Measurements from ENCODE around the gene STK39. TPM values are rescaled to one million over a fixed set of nuclear protein-coding genes. Genes with fewer than 3 reads are reported as not detected.

STK39 gene
- total and polyA plus RNA-seq, 9 of the 15 experiments (the other 6 are each of a cell fraction or from before 2014, with no cell fraction given): 0.19 to 0.76 (median 0.51) TPM

DNA sequence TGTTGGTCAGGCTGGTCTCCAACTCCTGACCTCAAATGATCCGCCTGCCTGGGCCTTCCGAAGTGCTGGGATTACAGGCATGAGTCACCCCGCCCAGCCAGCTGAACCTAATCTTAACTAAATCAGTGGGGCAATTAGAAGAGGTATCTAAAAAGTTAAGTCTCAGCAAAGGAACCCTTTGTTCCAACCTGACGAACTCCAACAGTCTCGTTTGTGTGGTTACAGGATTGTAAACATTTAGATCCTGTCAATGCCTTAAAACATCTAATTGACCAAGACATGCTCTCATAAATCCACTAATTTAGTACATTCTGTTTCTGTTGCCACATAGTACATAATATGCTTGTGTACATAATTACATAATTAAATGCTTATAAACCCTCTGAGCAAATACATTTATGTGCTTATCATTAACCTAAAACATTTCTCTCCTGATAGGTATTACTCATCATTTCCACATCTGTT, 31.1 kb upstream of the STK39 start:
- Histone ChIP-seq H4K20me1 (replicated peaks; ENCODE audit: control insufficient read depth, insufficient read depth, low read length) (no peaks in the 10 kb centered on the region), H3K9me1 (ENCODE audit: control insufficient read depth, insufficient read depth, low read length) (no peaks in the 10 kb centered on the region), H3K4me1 (replicated peaks in 1 of 2; ENCODE audit: control insufficient read depth in 2 of 2, insufficient read depth in 2 of 2, low read length in 2 of 2) (no peaks in the 10 kb centered on the region), H3K4me3 (no peak overlapping the region), H3K9ac (ENCODE audit: insufficient read depth in 1 of 2, low read depth in 2 of 2, low read length in 2 of 2) (no peak overlapping the region), H3K27ac (ENCODE audit: extremely low read depth, low read depth, low read length) (no peak overlapping the region), H3K27me3 (ENCODE audit: control insufficient read depth in 2 of 2, insufficient read depth in 2 of 2, low read length in 2 of 2) (no peaks in the 10 kb centered on the region), H3K4me2 (ENCODE audit: insufficient read depth, low read length) (no peak overlapping the region), H3K9me3 (replicated peaks; ENCODE audit: control insufficient read depth, insufficient read depth, low read depth, low read length) (no peaks in the 10 kb centered on the region), H3K79me2 (ENCODE audit: control insufficient read depth, insufficient read depth, low read length) (no peaks in the 10 kb centered on the region), H3K36me3 (ENCODE audit: control insufficient read depth, insufficient read depth, low read length) (no peaks in the 10 kb centered on the region), H2AFZ (ENCODE audit: low read depth, low read length) (no peak overlapping the region)
- ATAC-seq (peak; percentile 29; the same call in 1 of the 3 replicates), DNase-seq (ENCODE audit: extremely low read depth in 1 of 4, low spot score in 3 of 4) (no peak), FAIRE-seq (no peak)
- BruUV-seq (replicated peaks): no TSS peak
- ChIA-PET CTCF (ENCODE audit: low intra/inter-chr PET ratio) (no interaction called here), POLR2A (no interaction called here)
- TF ChIP-seq JUND (IDR thresholded peaks at IDR 0.05; ENCODE audit: borderline replicate concordance, low read depth, low read length) (peak; percentile 67), JUND (tag; IDR thresholded peaks at IDR 0.05; ENCODE audit: borderline replicate concordance, low read depth, low read length) (peak; percentile 59; the same call in 1 of the 3 replicates), FOSL1 (tag; conservative IDR thresholded peaks at IDR 0.05) (peak; percentile 88), RBM17 (IDR thresholded peaks at IDR 0.05; ENCODE audit: borderline replicate concordance, low read depth, low read length) (no peak), KDM1A (IDR thresholded peaks at IDR 0.05) (peak in 1 of 2 experiments; percentile 31; a peak in 1 of 4 replicates), SAP30 (IDR thresholded peaks at IDR 0.05; ENCODE audit: borderline replicate concordance, insufficient read depth, low read depth, low read length, poor library complexity, severe bottlenecking) (no peak)
- TF ChIP-seq, protein P1, sequence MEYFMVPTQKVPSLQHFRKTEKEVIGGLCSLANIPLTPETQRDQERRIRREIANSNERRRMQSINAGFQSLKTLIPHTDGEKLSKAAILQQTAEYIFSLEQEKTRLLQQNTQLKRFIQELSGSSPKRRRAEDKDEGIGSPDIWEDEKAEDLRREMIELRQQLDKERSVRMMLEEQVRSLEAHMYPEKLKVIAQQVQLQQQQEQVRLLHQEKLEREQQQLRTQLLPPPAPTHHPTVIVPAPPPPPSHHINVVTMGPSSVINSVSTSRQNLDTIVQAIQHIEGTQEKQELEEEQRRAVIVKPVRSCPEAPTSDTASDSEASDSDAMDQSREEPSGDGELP (CRISPR knock-in tag; IDR thresholded peaks at IDR 0.05; ENCODE audit: borderline replicate concordance): peak; percentile 74
- TF ChIP-seq, protein P2, sequence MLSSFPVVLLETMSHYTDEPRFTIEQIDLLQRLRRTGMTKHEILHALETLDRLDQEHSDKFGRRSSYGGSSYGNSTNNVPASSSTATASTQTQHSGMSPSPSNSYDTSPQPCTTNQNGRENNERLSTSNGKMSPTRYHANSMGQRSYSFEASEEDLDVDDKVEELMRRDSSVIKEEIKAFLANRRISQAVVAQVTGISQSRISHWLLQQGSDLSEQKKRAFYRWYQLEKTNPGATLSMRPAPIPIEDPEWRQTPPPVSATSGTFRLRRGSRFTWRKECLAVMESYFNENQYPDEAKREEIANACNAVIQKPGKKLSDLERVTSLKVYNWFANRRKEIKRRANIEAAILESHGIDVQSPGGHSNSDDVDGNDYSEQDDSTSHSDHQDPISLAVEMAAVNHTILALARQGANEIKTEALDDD (IDR thresholded peaks at IDR 0.05): peak; percentile 90
- TF ChIP-seq, protein P3, sequence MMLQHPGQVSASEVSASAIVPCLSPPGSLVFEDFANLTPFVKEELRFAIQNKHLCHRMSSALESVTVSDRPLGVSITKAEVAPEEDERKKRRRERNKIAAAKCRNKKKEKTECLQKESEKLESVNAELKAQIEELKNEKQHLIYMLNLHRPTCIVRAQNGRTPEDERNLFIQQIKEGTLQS (IDR thresholded peaks at IDR 0.05): peak; percentile 64; the same call in 1 of the 2 replicates
- TF ChIP-seq, protein P3 (CRISPR knock-in tag; conservative IDR thresholded peaks at IDR 0.05): no peak
- in situ Hi-C loops (cut with MboI) (no loop called here), intact Hi-C loops (cut with micrococcal nuclease) (no loop called here)
- WGBS (ENCODE audit: insufficient coverage, low coverage, missing lambda C conversion rate): 0% methylated on average over 5 of the region's 5 CpGs

Data from K562 (cell line).